Posterior vena cava (tissue), 2 donors: ENCODE measurements around the gene ATF6B. TPM values are rescaled to one million over a fixed set of nuclear protein-coding genes. Genes with fewer than 3 reads are reported as not detected.
"Not testable (repeated sequence)": the region's sequence is repeated elsewhere in the genome, so short reads cannot be mapped to it uniquely, and the experiment has no call there.

ENCODE experiments used
- DNase-seq: peaks from one replicate; pipeline ENCODE4 v3.0.0-alpha.2; 2020; ENCODE audit warnings: low spot score
- intact Hi-C, 2 donors: fragments of 100-400 bp; cut with DNase I; formaldehyde crosslinking; loops; one replicate each; pipeline versions ENCODE4 v1.14.1 to v1.14.2; 2022 to 2023
- microRNA-seq, 2 donors: library from miRNA; unstranded; fragments of <30 nt; microRNA quantifications; one replicate each; pipeline ENCODE4 v1.2.0, GENCODE V29; 2020 to 2021; ENCODE audit warnings: borderline microRNAs expressed in 2 of 2
- total RNA-seq, 2 donors: library from RNA; stranded (reverse); fragmentation: NEBNext Ultra II Directional; extraction: Animal tissue kit (Norgen Biotek cat#: 25700); gene quantifications; one replicate each; pipeline ENCODE4 v1.2.1, GENCODE V29; 2021
- donor health status: DM: yes; HTN: yes; CAD: no.
- donor health status: DM: yes; HTN: yes; CAD: no.

Gene ATF6B
- total RNA-seq, 2 donors from 2014 or later = 39.0 to 63.1 TPM

DNA sequence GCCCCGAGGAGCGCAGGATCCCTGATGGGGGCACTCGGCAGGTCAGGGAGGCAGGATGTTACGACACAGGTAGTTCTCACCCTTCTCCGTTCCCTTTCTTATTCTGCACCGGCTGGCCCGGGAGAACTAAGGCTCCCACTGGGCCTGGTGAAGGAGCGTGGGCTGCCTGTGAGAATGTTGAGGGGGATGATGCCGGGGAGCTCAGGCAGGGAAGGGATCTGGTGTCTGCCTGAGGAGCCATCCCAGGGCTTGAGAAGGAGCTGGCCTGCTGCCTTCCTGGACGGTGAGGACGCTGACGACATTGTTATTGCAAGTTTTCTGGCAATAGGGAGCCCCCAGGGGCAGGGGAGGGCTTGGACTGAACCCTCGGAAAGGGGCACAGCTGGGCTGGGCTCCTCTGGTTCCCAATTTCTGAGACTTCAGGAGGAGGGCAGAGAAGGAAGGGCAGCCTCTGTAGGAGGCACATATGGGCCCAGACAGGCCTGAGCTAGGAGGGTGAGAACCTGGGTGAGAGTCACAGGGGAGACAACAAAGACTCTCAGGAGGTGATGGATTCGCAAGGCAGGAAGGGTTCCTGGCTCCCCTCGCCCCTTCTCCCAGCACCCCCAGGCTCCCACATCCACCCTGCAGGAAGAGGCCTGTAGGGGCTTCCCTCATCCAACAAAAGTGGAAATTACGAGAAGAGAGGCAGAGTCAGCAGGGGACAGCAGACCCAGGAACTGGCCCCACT, 57.1 kb downstream of the ATF6B start:
- peak; percentile 92 for DNase-seq
- intact Hi-C loops = no loop called here

DNA sequence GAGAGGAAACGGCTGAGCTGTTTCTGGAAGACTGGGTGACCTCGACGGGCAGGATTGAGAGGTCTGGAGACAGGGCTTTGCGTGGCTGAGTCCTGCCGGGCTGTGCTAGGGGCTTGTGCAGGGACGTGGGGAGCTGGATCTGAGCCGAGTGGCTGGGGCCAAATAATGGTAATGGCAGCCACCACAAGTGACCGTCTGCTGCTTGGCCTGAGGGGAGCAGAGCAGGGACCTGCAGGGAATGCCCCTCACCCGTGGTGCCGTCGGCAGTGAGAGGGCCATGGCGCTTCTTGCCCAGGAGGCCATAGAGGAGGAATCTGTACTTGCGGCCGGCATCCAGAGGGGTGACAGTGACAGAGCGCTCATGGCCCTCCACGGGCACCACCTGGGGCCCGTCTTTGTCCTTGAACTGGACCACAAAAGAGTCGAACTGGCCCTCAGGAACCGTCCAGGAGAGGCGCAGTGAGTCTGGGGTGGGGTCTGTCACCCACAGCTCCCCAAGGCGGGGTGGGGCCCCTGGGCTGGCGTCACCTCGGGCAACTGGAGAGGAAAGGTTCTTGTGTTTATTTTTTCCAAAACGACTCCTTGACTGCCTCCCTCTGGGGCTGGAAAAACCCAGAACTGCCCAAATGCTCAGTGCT, 58.0 kb downstream of the ATF6B start:
- intact Hi-C loops = no loop called here
- no peak for DNase-seq

DNA sequence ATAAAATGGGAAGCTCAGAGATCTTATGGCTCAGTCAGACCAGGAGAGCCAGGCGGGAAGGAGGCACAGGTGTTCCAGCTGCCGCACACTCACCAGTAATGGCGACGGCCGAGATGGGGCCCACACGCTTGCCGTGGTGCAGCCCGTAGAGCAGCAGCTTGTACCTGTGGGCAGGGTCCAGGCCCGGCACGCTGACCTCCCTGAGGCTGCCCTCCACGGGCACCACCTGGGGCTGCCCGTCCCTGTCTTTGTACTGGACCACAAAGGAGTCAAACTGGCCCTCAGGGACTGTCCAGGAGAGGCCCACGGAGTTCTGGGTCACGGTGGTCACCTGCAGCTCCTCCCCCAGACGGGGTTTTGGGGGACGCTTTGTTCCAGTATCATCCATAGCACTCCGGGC, 58.6 kb downstream of the ATF6B start:
- intact Hi-C loops = no loop called here
- no peak for DNase-seq

DNA sequence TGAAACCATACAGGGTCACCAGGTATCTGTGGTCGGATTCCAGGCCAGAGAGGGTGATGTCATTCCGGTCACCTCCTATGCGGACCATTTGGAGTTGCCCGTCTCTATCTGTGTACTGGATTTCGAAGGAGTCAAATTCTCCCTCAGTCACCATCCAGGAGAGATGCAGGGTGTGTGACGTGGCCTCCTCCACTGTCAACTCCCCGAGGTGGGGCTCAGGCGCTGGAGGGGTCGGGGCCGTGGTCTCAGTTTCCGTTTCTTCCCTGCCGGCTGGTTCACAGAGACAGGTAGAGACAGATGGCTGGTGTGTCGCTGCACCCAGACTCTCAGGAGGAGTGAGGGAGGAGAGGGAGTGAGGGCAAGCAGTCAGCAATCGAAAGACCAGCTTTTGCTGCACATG, 59.2 kb downstream of the ATF6B start:
- intact Hi-C loops = no loop called here
- no peak for DNase-seq

DNA sequence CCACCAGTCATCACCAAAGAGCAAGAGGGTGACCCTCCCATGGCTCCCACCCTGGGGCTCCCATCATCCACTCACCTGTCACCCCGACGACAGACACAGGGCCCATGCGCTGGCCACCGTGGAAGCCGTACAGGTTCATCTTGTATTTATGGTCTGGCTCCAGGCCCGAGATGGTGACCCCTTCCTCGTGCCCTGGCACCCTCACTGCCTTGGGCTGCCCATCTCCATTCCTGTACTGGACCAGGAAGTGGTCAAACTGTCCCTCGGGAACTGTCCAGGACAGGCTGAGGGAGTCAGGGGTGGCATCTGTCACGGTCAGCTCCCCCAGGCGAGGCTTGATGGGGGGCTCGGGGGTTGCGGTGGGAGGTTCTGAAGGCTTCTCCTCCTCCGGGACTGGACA, 59.7 kb downstream of the ATF6B start:
- DNase-seq, intact Hi-C loops: not testable (repeated sequence)

DNA sequence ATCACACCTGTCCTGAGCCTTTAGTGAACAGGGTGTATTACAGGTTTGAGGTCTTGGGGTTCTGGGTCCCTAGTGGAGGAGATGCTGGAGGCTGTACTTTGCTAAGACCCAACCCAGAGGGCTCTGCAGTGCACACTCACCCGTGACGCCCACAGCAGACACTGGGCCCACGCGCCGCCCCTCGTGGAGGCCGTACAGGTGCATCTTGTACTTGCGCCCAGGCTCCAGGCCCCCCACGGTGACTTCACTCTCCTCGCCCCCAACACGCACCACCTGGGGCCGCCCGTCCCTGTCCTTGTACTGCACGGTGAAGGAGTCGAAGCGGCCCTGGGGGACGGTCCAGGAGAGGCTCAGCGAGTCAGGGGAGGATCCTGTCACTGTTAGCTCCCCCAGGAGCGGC, 60.5 kb downstream of the ATF6B start:
- DNase-seq, intact Hi-C loops: not testable (repeated sequence)

Small RNA genes within 50 kb of the gene (microRNA-seq; reads per million reads assigned to microRNA genes)
- 0.78 to 1.9 reads per million in 2 donors for gene MIR6721

Other genes starting within 250 kb of the ATF6B start
- gene SLC44A4, start 249.2 kb downstream of the ATF6B start, total RNA-seq = under 1 TPM; 0.33 to 0.65 TPM
- 10 to 100 TPM; 24.0 to 26.8 TPM for gene EHMT2, start 230.5 kb downstream of the ATF6B start, total RNA-seq
- 1 to 10 TPM; 3.6 to 4.2 TPM for gene ZBTB12, start 226.2 kb downstream of the ATF6B start, total RNA-seq
- 10 to 100 TPM; 14.0 to 59.6 TPM for gene C2, start 200.5 kb downstream of the ATF6B start, total RNA-seq
- 10 to 100 TPM; 35.8 to 83.3 TPM for gene CFB, start 182.2 kb downstream of the ATF6B start, total RNA-seq
- 10 to 100 TPM; 41.6 to 52.0 TPM for gene NELFE, start 169.3 kb downstream of the ATF6B start, total RNA-seq
- gene SKIC2, start 169.1 kb downstream of the ATF6B start, total RNA-seq = 10 to 100 TPM; 41.6 to 42.9 TPM
- gene DXO, start 156.1 kb downstream of the ATF6B start, total RNA-seq = 10 to 100 TPM; 14.5 to 15.5 TPM
- 10 to 100 TPM; 27.5 to 51.7 TPM for gene C4A, start 146.2 kb downstream of the ATF6B start, total RNA-seq
- 100 to 1,000 TPM in 1 of 2 donors, 10 to 100 TPM in 1; 45.4 to 121 TPM for gene C4B, start 113.5 kb downstream of the ATF6B start, total RNA-seq
- 1 to 10 TPM in 1 of 2 donors, under 1 TPM in 1; 0.56 to 2.5 TPM for gene CYP21A2, start 89.8 kb downstream of the ATF6B start, total RNA-seq
- 100 to 1,000 TPM; 189 to 407 TPM for gene TNXB, start 18.9 kb downstream of the ATF6B start, total RNA-seq
- 1 to 10 TPM; 2.0 to 2.8 TPM for gene FKBPL, start 2.0 kb upstream of the ATF6B start, total RNA-seq
- gene PRRT1, start 23.7 kb upstream of the ATF6B start, total RNA-seq = 1 to 10 TPM; 2.6 to 3.6 TPM
- 10 to 100 TPM; 14.2 to 18.4 TPM for gene PPT2, start 25.9 kb upstream of the ATF6B start, total RNA-seq
- 10 to 100 TPM; 16.9 to 19.2 TPM for gene EGFL8, start 36.3 kb upstream of the ATF6B start, total RNA-seq
- gene AGPAT1, start 47.8 kb upstream of the ATF6B start, total RNA-seq = 10 to 100 TPM; 42.0 to 53.3 TPM
- gene RNF5, start 50.2 kb upstream of the ATF6B start, total RNA-seq = 10 to 100 TPM; 43.2 to 46.7 TPM
- gene AGER, start 56.0 kb upstream of the ATF6B start, total RNA-seq = 1 to 10 TPM; 4.6 to 7.3 TPM
- 10 to 100 TPM; 49.4 to 53.1 TPM for gene PBX2, start 62.0 kb upstream of the ATF6B start, total RNA-seq
- 10 to 100 TPM; 15.4 to 22.1 TPM for gene GPSM3, start 64.4 kb upstream of the ATF6B start, total RNA-seq
- 10 to 100 TPM; 17.3 to 24.1 TPM for gene NOTCH4, start 95.8 kb upstream of the ATF6B start, total RNA-seq
- gene TSBP1, start 243.7 kb upstream of the ATF6B start, total RNA-seq = not detected